GM12872 (cell line): ENCODE measurements around the gene TTLL4.

Experiments used
- TF ChIP-seq, protein P1 (sequence below): IDR thresholded peaks from 3 replicates; pipeline ENCODE4 v1.5.1; 2011; ENCODE audit warnings: low read depth, mild to moderate bottlenecking, low read length, moderate library complexity; ENCODE audit not compliant: insufficient read depth

TTLL4 gene

DNA sequence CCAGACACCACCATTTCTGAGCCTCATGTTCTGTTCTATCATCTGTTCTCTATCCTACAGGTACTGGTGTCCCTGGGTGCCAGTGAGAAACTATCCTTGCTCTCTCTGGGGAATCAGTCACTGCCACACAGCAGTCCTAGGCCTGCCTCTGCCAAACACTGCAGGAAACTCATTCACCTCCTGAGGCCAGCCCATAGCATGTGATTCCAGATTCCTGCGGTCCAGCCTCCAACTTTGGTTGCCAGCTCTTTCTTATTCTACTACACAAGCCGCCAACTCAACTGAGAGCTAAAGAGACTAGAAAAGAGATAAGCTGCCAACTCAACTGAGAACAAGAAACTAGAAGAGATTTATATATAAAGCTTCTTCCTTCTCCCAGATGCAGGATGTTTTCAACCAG, 8.8 kb upstream of the TTLL4 start:
- TF ChIP-seq, protein P1, sequence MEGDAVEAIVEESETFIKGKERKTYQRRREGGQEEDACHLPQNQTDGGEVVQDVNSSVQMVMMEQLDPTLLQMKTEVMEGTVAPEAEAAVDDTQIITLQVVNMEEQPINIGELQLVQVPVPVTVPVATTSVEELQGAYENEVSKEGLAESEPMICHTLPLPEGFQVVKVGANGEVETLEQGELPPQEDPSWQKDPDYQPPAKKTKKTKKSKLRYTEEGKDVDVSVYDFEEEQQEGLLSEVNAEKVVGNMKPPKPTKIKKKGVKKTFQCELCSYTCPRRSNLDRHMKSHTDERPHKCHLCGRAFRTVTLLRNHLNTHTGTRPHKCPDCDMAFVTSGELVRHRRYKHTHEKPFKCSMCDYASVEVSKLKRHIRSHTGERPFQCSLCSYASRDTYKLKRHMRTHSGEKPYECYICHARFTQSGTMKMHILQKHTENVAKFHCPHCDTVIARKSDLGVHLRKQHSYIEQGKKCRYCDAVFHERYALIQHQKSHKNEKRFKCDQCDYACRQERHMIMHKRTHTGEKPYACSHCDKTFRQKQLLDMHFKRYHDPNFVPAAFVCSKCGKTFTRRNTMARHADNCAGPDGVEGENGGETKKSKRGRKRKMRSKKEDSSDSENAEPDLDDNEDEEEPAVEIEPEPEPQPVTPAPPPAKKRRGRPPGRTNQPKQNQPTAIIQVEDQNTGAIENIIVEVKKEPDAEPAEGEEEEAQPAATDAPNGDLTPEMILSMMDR, result no peak

DNA sequence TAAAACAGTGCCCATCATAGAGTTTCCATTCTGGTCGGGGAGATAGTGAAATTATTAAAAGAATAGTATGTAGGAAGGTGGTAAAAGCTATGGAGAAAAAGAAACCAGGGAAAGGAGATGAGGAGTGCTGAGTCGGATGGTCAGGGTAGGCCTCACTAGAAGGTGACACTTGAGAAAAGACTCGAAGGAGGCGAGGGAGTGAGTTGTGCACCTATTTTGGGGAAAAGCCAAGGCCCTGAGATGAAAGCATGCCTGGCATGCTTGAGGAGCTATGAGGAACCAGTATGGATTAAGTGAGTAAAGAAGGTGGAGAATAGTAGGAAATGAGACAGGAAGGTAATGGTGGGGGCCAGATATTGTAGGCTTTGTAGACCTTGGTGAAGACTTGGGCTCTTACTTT, 7.3 kb upstream of the TTLL4 start:
- TF ChIP-seq, protein P1, result no peak

DNA sequence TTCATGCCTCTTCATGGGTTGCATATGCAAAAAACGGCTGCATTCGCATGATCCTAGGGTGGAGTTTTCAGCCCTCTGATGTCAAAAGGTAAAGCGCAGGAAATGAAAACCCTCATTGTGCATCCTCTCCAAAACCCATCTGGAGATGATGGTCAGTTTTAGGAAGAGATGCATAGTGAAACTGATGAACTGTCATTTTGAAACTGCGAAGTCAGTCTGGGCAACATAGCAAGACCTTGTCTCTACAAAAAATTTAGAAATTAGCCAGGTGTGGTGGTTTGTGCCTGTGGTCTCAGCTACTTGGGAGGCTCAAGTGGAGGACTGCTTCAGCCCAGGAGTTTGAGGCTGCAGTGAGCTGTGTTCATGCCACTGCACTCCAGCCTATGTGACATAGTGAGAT, 2.5 kb upstream of the TTLL4 start:
- TF ChIP-seq, protein P1, result no peak

DNA sequence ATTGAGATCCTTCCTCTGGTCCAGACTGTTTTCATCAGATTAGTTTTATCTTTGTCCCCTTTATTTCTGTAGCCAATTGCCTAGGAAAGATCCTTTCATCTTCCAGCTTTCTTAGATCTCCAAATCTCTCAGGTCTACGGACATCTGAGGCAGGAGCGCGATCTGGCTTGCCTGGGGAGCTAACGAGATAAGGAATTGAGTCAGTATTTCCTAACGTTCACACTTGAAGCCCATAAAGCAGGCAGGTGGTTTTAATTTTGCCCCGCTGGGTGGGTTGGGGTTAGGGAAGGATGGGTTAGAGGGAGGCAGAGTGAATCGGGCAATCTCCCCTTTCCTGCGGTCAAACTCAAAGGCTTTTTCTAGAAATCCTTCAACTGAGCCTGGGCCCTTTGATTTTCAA, 727 bp upstream of the TTLL4 start:
- TF ChIP-seq, protein P1, result no peak

DNA sequence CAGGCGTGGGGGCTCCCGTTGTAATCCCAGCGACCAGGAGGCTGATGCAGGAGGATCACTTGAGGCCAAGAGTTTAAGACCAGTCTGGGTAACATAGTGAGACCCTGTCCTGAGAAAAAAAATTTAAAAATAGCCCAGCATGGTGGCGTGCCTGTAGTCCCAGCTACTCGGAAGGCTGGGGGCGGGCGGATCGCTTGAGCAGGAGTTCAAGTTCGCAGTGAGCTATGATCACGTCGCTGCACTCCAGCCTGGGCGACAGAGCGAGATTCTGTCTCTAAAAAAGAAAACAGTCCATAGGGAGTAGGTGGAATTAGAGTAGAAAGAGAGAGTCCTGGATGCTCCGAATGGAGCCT, 325 bp upstream of the TTLL4 start:
- TF ChIP-seq, protein P1, result no peak

DNA sequence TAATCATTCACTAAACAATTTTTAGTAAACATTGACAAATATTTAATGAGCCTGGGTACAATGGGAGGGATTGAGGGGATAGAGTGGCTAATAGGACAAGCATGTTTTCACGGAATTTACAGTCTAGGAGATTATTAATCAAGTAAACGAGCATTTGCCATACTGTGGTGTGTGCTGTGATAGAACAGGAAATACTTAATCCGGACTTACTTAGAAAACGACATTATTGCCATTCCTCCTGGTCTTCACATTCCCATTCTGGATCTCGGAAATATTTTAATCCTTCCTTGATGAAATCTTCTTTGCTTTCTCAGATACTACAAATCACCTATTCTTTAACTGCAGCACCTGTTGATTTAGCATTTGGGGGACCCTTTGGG, 905 bp downstream of the TTLL4 start:
- TF ChIP-seq, protein P1, result no peak

DNA sequence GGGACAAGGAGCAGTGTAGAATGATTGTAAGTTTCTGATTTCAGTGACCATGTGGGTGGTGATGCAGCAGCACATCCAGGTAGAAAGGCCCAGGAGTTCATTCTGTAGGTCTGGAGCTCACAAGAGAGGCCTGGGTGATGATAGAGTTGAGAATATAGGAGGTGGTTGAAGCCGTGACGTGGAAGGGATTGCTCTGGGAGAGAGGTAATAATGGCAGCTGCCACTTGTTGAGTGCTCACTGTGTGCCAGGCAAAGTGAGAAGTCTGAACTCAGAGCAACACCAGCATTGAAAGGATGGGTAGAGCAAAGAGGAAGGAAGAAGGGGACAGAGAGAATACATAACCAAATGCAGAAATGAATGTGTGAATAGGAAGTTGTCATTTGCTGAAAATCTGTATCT, 3.3 kb downstream of the TTLL4 start:
- TF ChIP-seq, protein P1, result no peak

DNA sequence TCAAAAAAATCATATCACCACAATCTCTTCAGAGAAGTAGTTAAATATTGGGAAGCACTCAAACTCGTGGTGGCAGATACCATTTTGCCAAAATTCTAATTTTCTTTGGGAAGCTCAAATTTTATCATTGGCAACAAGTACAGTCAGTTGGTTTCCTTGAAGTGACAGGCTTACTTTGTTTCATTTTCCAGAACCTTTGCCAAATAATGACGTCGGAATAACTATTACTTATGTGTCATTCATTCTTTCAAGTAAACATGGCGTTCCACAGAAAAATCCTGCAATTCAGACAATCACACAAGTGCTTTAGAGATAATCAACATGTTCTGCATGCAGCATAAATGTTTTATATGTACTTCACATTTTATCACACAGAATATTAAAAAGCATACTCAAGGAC, 5.4 kb downstream of the TTLL4 start:
- TF ChIP-seq, protein P1, result no peak
